Measurements from ENCODE around the gene S1PR3. TPM values are rescaled to one million over a fixed set of nuclear protein-coding genes. Genes with fewer than 3 reads are reported as not detected.

Gene S1PR3
- total RNA-seq, 1 experiment from 2014 or later: 42.9 TPM

DNA sequence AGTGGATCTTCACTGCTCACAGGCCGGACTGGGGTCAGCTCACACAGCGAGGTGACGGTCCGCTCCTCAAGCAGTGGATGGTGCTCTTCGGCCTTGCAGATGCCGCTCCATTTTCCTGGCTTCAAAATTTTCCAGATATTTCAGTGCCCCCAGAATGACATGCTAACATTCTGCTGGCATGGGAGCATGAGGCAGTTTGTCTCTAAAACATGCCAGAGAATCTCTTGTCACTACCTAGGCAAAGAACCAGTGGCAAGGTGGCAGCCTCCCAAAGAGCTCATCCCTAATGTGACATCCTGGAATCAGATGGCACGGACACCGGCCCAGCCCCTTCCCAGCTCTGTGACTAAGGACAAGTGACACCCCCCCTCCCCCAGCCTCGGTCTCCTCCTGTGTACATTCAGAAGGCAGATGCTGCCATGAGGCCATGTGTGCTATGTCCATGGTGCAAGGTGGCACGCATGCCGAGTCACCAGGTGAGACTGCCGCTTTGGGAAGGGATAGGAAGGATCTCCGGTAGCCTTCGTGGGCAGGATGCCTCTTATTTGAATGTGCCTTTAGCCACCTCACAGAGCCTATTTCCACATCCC is 2.7 kb downstream of the S1PR3 start:
- ChIA-PET POLR2A (ENCODE audit: low non-redundant PET) (interaction anchor here (0.6 kb wide), 1 partner anchor 271 kb away, joined by 3 read pairs; no protein-coding TSS in a partner anchor), CTCF (no interaction called here)
- Histone ChIP-seq H3K4me3 (ENCODE audit: low read depth, low read length, poor library complexity, severe bottlenecking) (no peak overlapping the region), H3K9me3 (ENCODE audit: low read depth, low read length, poor library complexity, severe bottlenecking) (no peaks in the 10 kb centered on the region), H3K27me3 (replicated peaks; ENCODE audit: insufficient read depth, low read depth, low read length, poor library complexity) (no peaks in the 10 kb centered on the region), H3K27ac (ENCODE audit: low read depth, low read length, poor library complexity, severe bottlenecking) (no peak overlapping the region), H3K4me1 (ENCODE audit: insufficient read depth, low read length, poor library complexity, severe bottlenecking) (peaks cover 47% of the 10 kb centered on the region), H3K36me3 (ENCODE audit: insufficient read depth, low read length, poor library complexity, severe bottlenecking) (peaks cover 4% of the 10 kb centered on the region)
- TF ChIP-seq CTCF (conservative IDR thresholded peaks at IDR 0.05; ENCODE audit: low read depth, low read length) (no peak), EZH2 (IDR thresholded peaks at IDR 0.05; ENCODE audit: borderline replicate concordance, low read depth, low read length, poor library complexity, severe bottlenecking) (no peak)
- BruUV-seq (replicated peaks): no TSS peak
- DNase-seq (ENCODE audit: low spot score): no peak
- intact Hi-C loops (cut with micrococcal nuclease; ENCODE audit: unreplicated experiment): loop anchor here (5.0 to 10.0 kb wide), 2 partner anchors 212 to 249 kb away; no protein-coding TSS in a partner anchor

GRCh38 chr9:88994469-88995199 is 3.4 kb downstream of the S1PR3 start:
- Histone ChIP-seq H3K4me1 (ENCODE audit: insufficient read depth, low read length, poor library complexity, severe bottlenecking) (peaks cover 41% of the 10 kb centered on the region), H3K27ac (ENCODE audit: low read depth, low read length, poor library complexity, severe bottlenecking) (no peak overlapping the region), H3K36me3 (ENCODE audit: insufficient read depth, low read length, poor library complexity, severe bottlenecking) (peaks cover 4% of the 10 kb centered on the region), H3K4me3 (ENCODE audit: low read depth, low read length, poor library complexity, severe bottlenecking) (no peak overlapping the region), H3K27me3 (replicated peaks; ENCODE audit: insufficient read depth, low read depth, low read length, poor library complexity) (no peaks in the 10 kb centered on the region), H3K9me3 (ENCODE audit: low read depth, low read length, poor library complexity, severe bottlenecking) (no peaks in the 10 kb centered on the region)
- ChIA-PET CTCF (no interaction called here), POLR2A (ENCODE audit: low non-redundant PET) (no interaction called here)
- no TSS peak for BruUV-seq (replicated peaks)
- no peak for TF ChIP-seq CTCF (conservative IDR thresholded peaks at IDR 0.05; ENCODE audit: low read depth, low read length)
- TF ChIP-seq EZH2 (IDR thresholded peaks at IDR 0.05; ENCODE audit: borderline replicate concordance, low read depth, low read length, poor library complexity, severe bottlenecking): no peak
- DNase-seq (ENCODE audit: low spot score): no peak
- intact Hi-C loops (cut with micrococcal nuclease; ENCODE audit: unreplicated experiment): loop anchor here (5.0 to 10.0 kb wide), 2 partner anchors 212 to 250 kb away; no protein-coding TSS in a partner anchor

GRCh38 chr9:88995200-88995577 is 3.9 kb downstream of the S1PR3 start:
- no peak overlapping the region for H3K4me3 ChIP-seq (ENCODE audit: low read depth, low read length, poor library complexity, severe bottlenecking)
- ChIA-PET POLR2A (ENCODE audit: low non-redundant PET) (no interaction called here), CTCF (no interaction called here)
- peaks cover 36% of the 10 kb centered on the region for H3K4me1 ChIP-seq (ENCODE audit: insufficient read depth, low read length, poor library complexity, severe bottlenecking)
- TF ChIP-seq EZH2 (IDR thresholded peaks at IDR 0.05; ENCODE audit: borderline replicate concordance, low read depth, low read length, poor library complexity, severe bottlenecking) (no peak), CTCF (conservative IDR thresholded peaks at IDR 0.05; ENCODE audit: low read depth, low read length) (no peak)
- intact Hi-C loops (cut with micrococcal nuclease; ENCODE audit: unreplicated experiment): loop anchor here (10.0 kb wide), 1 partner anchor 250 kb away; no protein-coding TSS in a partner anchor
- no TSS peak for BruUV-seq (replicated peaks)
- no peaks in the 10 kb centered on the region for H3K9me3 ChIP-seq (ENCODE audit: low read depth, low read length, poor library complexity, severe bottlenecking)
- no peak overlapping the region for H3K27ac ChIP-seq (ENCODE audit: low read depth, low read length, poor library complexity, severe bottlenecking)
- peaks cover 4% of the 10 kb centered on the region for H3K36me3 ChIP-seq (ENCODE audit: insufficient read depth, low read length, poor library complexity, severe bottlenecking)
- DNase-seq (ENCODE audit: low spot score): no peak
- H3K27me3 ChIP-seq (replicated peaks; ENCODE audit: insufficient read depth, low read depth, low read length, poor library complexity): no peaks in the 10 kb centered on the region
